IPS DF 6.9 (cell line): Measurements from ENCODE around the gene MB.

Source experiments
- DNase-seq: peaks from one replicate; pipeline ENCODE4 v3.0.0-alpha.2; 2013; ENCODE audit warnings: low read depth, low spot score
- H3K27ac ChIP-seq: one replicate; pipeline ENCODE4 v1.5.1; 2013; ENCODE audit warnings: low read length, control low read depth
- H3K27me3 ChIP-seq: 2 replicates; pipeline ENCODE4 v1.6.1; 2013; ENCODE audit warnings: mild to moderate bottlenecking, low read length; ENCODE audit not compliant: control insufficient read depth, insufficient read depth
- H3K36me3 ChIP-seq: 2 replicates; pipeline ENCODE4 v1.6.1; 2013; ENCODE audit warnings: low read length; ENCODE audit not compliant: control insufficient read depth, insufficient read depth
- H3K4me1 ChIP-seq: 2 replicates; pipeline ENCODE4 v1.6.1; 2013; ENCODE audit warnings: low read length; ENCODE audit not compliant: control insufficient read depth, insufficient read depth
- H3K4me3 ChIP-seq: 2 replicates; pipeline ENCODE4 v1.5.1; 2013; ENCODE audit warnings: mild to moderate bottlenecking, low read length
- H3K9me3 ChIP-seq: 2 replicates; pipeline ENCODE4 v1.6.1; 2013; ENCODE audit warnings: low read length, inconsistent platforms; ENCODE audit not compliant: control insufficient read depth, insufficient read depth
- WGBS: extraction: QIAGEN DNeasy Blood & Tissue Kit; methylation state at CpG from one replicate; pipeline ENCODE4 v1.1.7; 2013; ENCODE audit warnings: mixed read lengths, missing lambda C conversion rate; ENCODE audit not compliant: insufficient read length, insufficient coverage; 5-methylcytosine and 5-hydroxymethylcytosine counted together

The MB gene

DNA sequence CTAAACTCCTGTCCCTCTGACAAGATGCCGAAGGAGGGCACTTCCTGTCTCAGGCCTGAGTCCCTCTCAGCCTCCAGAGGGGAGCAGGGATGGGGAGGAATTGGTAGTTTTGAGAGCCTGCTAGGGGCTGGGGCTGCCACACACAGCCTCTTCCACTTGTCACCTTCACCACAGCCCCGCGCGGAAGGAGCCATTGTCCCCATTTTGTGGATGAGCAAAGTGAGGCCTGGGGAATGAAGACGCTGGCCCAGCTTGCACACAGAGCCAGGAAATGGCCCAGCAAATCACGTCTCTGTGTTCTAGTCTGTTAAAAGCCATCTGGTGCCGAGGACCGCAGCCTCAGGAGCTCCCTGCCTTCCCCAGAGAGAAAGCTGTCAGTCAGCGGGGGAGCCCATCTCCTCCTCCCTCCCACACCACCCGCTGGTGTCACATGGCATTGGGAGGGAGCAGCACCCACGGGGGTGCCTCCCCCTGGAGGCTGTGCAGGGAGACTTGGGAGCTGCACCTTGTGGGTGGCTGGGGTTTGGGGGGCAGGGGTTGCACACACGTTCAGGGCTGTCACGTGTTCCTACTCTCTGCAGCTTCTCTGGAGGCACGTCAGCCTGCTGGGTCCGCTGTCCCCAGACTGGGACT lies 41.9 kb downstream of the MB start:
- no peak for DNase-seq
- no peaks in the 10 kb centered on the region for H3K9me3 ChIP-seq
- H3K4me3 ChIP-seq, result no peak overlapping the region
- WGBS, result no CpG with 5 or more reads among the region's 15 CpGs
- H3K27me3 ChIP-seq, result no peaks in the 10 kb centered on the region
- H3K36me3 ChIP-seq, result no peaks in the 10 kb centered on the region
- no peak overlapping the region for H3K27ac ChIP-seq
- H3K4me1 ChIP-seq, result no peaks in the 10 kb centered on the region

DNA sequence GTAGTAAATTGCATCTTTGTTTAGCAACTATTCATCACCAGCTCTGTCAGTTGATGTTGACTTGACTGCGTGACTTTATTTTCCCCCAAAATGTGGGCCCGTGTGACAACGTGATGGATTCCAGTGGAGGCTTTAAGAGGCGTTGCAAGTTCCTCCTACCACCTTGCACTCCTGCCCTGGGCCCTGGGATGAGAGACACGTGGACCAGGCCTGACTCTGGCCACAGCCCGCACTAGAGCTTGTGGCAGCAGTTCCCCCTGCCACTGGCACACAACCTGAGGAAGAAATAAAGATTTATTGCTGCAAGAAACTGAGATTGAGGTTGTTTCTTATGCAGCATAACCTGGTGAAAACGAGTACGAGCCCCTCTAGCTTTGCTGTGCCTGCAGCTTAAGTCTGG lies 44.6 kb downstream of the MB start:
- no peak for DNase-seq
- WGBS, result no CpG with 5 or more reads among the region's 8 CpGs
- Histone ChIP-seq H3K9me3 (no peaks in the 10 kb centered on the region), H3K27ac (no peak overlapping the region), H3K36me3 (no peaks in the 10 kb centered on the region), H3K4me3 (no peak overlapping the region), H3K4me1 (no peaks in the 10 kb centered on the region), H3K27me3 (no peaks in the 10 kb centered on the region)

DNA sequence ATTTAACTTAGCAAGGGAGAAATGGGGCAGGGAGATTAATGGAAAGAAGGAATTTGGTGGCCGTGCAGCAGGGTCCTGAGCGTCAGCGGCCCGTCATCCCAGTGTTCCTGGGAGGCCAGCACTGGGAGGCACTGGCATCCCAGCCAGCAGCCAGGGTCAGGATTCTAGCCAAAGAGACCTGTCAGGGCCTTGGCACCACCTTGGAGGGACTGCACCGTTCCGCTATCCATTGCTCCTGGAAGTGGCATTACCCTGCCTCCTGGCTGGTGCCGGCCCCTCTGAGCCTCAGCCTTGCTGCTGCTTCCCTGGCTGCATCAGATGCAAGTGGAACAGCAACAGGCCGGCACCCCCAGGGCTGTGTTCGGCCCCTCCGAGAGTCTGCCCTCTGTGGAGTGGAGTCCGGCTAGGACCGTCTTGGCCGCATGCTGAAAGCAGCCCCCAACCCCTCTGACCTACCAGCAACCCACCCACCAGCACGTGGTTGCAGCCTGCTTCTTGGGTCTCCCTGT lies 46.4 kb downstream of the MB start:
- Histone ChIP-seq H3K4me3 (no peak overlapping the region), H3K9me3 (no peaks in the 10 kb centered on the region), H3K27ac (no peak overlapping the region), H3K27me3 (no peaks in the 10 kb centered on the region), H3K36me3 (no peaks in the 10 kb centered on the region), H3K4me1 (no peaks in the 10 kb centered on the region)
- no peak for DNase-seq
- WGBS, result no CpG with 5 or more reads among the region's 14 CpGs

DNA sequence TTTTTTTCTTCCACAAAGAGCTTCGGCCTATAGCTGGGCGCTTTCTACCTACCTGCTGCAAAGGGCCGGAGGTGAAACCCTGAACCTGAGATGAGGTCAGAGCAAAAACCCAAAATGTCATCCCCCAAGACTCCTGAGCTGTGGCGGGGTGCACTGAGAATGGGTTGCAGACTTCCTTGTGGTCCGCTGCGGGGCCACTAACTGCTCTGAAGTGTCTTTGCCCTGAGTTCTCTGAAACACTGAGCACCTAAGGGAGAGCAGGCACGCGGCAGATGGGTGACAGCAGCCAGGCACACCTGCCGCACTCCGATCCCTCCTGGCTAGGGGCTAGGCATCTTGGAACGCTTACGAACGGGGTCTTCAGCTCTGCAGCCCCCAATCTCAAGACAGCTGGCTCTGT lies 47.2 kb downstream of the MB start:
- WGBS, result no CpG with 5 or more reads among the region's 13 CpGs
- Histone ChIP-seq H3K36me3 (no peaks in the 10 kb centered on the region), H3K27me3 (no peaks in the 10 kb centered on the region), H3K9me3 (no peaks in the 10 kb centered on the region), H3K27ac (no peak overlapping the region), H3K4me3 (no peak overlapping the region), H3K4me1 (no peaks in the 10 kb centered on the region)
- no peak for DNase-seq

- Histone ChIP-seq H3K27me3 (no peaks in the 10 kb centered on the region), H3K4me1 (no peaks in the 10 kb centered on the region), H3K9me3 (no peaks in the 10 kb centered on the region), H3K36me3 (no peaks in the 10 kb centered on the region), H3K27ac (no peak overlapping the region), H3K4me3 (no peak overlapping the region)
- WGBS, result no CpG with 5 or more reads among the region's 17 CpGs
- DNase-seq, result no peak
Observed at GRCh38 chr22:35568751-35569739, 48.1 kb downstream of the MB start.

DNA sequence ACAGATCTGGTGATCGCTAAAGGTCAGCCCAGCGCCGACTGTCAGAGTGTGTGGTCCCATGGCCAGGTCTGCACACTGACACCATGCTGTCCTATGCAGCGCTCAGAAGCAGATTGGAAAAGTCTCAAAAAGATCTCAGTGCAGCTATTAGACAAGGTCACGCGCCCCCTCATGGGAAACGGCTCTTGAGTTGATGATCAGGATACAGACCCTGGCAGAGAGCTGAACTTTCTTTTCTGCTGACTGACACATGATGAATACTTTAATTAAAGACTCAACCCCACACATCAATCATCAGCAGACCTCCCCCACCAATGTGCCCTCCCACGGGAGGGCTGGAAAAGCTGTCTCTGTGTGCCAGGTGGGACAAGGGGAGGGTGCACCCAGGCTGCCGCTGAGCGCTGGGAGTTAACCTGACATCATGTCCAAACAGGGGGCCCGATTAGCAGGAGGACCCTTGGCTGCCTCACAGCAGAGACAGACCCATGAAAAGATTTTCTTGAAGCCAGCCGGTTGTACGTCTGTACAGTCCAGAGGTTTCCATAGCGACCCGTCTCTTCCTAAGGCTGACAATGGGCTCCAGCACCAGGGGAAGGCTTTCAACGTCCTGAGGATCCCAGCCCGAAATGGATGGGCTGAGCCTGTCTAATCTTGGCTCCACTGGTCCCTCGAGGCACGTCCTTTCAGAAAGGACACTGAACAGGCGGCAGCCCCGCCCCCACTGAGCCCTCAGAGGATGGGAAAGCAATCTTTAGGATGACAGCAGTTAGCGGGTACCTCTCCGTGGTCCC lies 49.6 kb downstream of the MB start:
- Histone ChIP-seq H3K9me3 (no peaks in the 10 kb centered on the region), H3K4me1 (no peaks in the 10 kb centered on the region; the same call in 1 of the 2 replicates), H3K36me3 (no peaks in the 10 kb centered on the region), H3K27me3 (no peaks in the 10 kb centered on the region), H3K27ac (no peak overlapping the region), H3K4me3 (no peak overlapping the region)
- WGBS, result no CpG with 5 or more reads among the region's 23 CpGs
- DNase-seq, result no peak

DNA sequence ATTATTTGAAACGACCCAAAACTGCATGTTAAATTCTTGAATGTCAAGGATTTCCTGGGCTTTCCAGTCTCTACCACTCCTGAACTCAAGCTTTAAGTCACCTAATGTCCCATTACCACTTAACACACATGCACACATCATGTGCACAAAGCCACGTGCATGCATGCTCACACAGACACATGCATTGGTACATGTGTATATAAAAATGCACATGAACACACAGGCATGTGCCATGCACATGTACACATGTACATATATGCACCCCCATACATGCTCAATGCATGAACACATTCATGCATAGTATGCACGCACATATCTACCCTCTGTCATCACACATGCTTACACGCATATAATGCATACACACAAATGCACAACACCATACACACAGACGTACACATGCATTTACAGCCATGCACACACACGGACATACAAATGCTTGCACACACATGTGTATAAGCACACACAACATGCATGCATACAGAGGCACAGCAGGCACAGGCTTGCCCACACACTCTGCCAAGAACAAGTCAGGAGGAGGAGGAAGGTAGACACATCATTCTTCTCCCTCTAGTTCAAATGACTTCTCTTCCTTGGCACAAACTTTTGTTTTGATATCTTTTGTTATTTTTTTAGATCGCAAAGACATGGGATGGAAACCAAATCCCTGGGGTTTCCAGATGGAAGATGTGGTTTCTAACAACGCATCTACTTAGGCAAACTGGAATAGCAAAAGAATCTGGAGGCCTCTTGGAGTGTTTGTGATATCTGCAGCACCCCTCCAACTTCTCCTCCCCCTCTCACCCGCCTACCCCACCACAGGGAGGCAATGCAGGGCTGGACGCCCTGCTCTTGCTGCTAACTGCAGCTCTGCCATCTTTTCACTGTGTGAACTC lies 51.9 kb downstream of the MB start:
- Histone ChIP-seq H3K4me1 (peaks cover 2% of the 10 kb centered on the region), H3K36me3 (no peaks in the 10 kb centered on the region)
- no CpG with 5 or more reads among the region's 10 CpGs for WGBS

GRCh38 chr22:35563211-35563610 lies 53.9 kb downstream of the MB start:
- H3K36me3 ChIP-seq, result no peaks in the 10 kb centered on the region
- H3K4me1 ChIP-seq, result peaks cover 4% of the 10 kb centered on the region
- H3K27me3 ChIP-seq, result no peaks in the 10 kb centered on the region
- no peak for DNase-seq
- no peak overlapping the region for H3K27ac ChIP-seq
- H3K9me3 ChIP-seq, result no peaks in the 10 kb centered on the region
- no peak overlapping the region for H3K4me3 ChIP-seq
- WGBS, result no CpG with 5 or more reads among the region's 7 CpGs

More for the DNA sequence above, 51.9 kb downstream of the MB start:
- no peak for DNase-seq
- no peak overlapping the region for H3K4me3 ChIP-seq
- no peaks in the 10 kb centered on the region for H3K9me3 ChIP-seq
- H3K27ac ChIP-seq, result no peak overlapping the region
- no peaks in the 10 kb centered on the region for H3K27me3 ChIP-seq

DNA sequence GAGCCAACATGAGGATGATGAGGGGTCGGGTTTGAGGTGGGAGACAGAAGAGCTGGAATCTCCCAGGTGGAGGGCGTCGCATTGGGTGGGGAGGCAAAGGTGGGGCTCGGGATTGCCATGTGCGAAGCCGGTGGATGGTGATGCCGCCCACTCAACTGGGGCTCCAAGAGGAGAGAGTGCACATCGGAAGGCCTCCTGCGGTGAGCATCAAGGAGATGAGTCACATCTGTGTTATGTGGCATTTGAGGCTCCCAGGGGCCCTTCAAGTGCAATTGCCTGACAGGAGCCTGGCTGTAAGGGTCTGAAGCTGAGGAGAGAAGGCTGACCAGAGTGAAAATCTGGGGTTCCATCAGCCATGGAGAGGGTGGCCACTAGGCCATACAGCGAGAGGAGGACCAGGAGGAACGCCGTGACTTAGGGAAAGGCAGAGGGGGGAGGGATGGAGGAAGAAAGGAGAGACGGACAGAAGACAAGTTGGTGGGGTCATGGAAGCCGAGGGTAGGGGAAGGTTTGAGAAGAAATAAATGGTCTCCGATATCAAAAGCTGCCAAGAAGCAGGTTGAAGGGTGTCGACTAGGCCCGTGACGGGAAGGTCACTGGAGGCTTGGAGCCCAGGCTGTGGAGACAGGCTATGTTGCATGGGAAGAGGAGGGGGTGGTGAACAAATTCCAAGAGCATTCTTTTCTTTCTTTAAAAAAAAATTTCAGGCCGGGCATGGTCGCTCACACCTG lies 55.2 kb downstream of the MB start:
- no CpG with 5 or more reads among the region's 20 CpGs for WGBS
- Histone ChIP-seq H3K4me3 (no peak overlapping the region), H3K4me1 (peaks cover 4% of the 10 kb centered on the region), H3K27ac (no peak overlapping the region), H3K9me3 (no peaks in the 10 kb centered on the region), H3K27me3 (no peaks in the 10 kb centered on the region), H3K36me3 (no peaks in the 10 kb centered on the region)
- no peak for DNase-seq
